ENCODE results near the gene ADK. TPM values are rescaled to one million over a fixed set of nuclear protein-coding genes. Genes with fewer than 3 reads are reported as not detected.

Gene ADK
- total RNA-seq, 1 donor from 2014 or later = 13.1 TPM

DNA sequence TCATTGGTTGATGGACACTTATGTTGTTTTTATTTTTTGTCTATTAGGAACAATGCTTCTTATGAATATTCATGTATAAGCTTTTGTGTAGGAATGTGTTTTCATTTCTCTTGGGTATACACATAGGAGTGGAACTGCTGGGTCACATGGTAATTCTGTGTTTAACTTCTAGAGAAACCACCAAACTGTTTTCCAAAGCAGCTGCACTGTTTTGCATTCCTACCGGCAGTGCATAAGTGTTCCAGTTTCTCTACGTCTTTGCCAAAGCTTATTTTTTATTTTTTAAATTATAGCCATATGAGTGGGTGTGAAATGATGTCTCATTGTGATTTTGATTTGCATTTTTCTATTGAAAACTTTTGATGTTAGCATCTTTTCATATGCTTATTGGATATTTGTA lies 51.3 kb downstream of the ADK start:
- Mint-ChIP-seq H3K9me3 (ENCODE audit: unreplicated experiment) (no peaks in the 10 kb centered on the region), H3K4me3 (ENCODE audit: unreplicated experiment) (no peak overlapping the region), H3K36me3 (ENCODE audit: low read depth, unreplicated experiment) (no peaks in the 10 kb centered on the region), H3K27ac (ENCODE audit: unreplicated experiment) (no peak overlapping the region), H3K4me1 (ENCODE audit: unreplicated experiment) (no peaks in the 10 kb centered on the region), H3K27me3 (ENCODE audit: unreplicated experiment) (no peaks in the 10 kb centered on the region)
- no peak for DNase-seq (ENCODE audit: low spot score)
- TF ChIP-seq CTCF (IDR thresholded peaks at IDR 0.05; ENCODE audit: unreplicated experiment) = no peak

- TF ChIP-seq CTCF (IDR thresholded peaks at IDR 0.05; ENCODE audit: unreplicated experiment) = no peak
- Mint-ChIP-seq H3K27ac (ENCODE audit: unreplicated experiment) (no peak overlapping the region), H3K4me3 (ENCODE audit: unreplicated experiment) (no peak overlapping the region), H3K9me3 (ENCODE audit: unreplicated experiment) (no peaks in the 10 kb centered on the region), H3K36me3 (ENCODE audit: low read depth, unreplicated experiment) (no peaks in the 10 kb centered on the region), H3K4me1 (ENCODE audit: unreplicated experiment) (no peaks in the 10 kb centered on the region), H3K27me3 (ENCODE audit: unreplicated experiment) (no peaks in the 10 kb centered on the region)
- DNase-seq (ENCODE audit: low spot score) = no peak
Observed at GRCh38 chr10:74206746-74207145, 55.7 kb downstream of the ADK start.

DNA sequence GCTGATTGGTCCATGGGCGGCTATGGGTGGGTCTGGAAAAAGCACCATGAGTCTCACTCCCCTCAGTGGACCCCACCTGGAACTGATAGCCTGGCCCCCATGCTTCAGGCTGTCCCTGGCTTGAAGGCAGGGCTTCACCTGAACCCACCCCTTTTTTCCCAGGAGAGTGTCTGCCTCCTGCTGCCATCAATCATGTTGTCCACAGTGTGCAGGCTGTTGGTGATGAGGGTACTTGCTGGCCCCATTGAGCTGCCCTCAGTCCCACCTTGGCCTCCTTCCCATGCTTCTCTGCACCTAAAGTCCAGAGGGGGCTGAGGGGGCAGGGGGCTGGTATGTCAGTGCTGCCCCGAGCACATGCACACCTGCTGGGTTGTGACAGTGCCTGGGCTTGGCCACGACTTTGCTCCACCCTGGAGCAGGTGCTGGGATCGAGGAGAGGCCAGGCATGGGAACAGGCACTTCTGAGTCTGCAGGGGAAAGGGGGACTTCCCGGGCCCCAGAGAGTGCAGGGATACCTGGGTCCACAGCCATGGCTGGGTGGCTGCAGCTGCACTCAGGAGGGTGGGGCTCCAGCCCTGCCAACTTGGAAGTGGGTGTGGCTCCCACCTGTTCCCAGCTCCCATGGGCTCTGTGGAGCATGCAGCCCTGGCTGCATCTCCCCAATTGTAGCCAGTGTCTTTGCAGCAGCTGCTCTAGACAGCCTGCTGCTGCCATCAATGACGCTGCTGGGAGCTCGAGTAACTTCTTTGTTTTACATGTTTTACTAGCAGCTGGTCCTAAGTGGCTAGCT lies 56.9 kb downstream of the ADK start:
- H3K4me1 Mint-ChIP-seq (ENCODE audit: unreplicated experiment) = no peaks in the 10 kb centered on the region
- no peaks in the 10 kb centered on the region for H3K27me3 Mint-ChIP-seq (ENCODE audit: unreplicated experiment)
- H3K36me3 Mint-ChIP-seq (ENCODE audit: low read depth, unreplicated experiment) = no peaks in the 10 kb centered on the region
- H3K4me3 Mint-ChIP-seq (ENCODE audit: unreplicated experiment) = no peak overlapping the region
- DNase-seq (ENCODE audit: low spot score) = no peak
- TF ChIP-seq CTCF (IDR thresholded peaks at IDR 0.05; ENCODE audit: unreplicated experiment) = no peak
- no peak overlapping the region for H3K27ac Mint-ChIP-seq (ENCODE audit: unreplicated experiment)
- no peaks in the 10 kb centered on the region for H3K9me3 Mint-ChIP-seq (ENCODE audit: unreplicated experiment)

DNA sequence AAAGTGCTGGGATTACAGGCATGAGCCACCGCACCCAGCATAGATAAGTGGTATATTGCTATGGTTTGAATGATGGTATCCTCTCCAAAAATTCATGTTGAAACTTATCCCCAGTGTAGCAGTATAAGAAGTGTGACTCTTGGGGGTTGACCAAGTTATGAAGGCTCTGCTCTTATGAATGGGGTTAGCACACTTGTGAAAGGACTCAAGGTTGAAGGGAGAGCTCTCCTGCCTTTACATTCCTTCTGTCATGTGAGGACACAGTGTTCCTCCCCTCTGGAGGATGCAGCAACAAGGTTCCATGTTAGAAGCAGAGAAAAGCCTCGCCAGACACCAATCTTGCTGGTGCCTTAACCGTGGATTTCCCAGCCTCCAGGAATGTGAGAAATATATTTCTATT lies 58.0 kb downstream of the ADK start:
- no peaks in the 10 kb centered on the region for H3K36me3 Mint-ChIP-seq (ENCODE audit: low read depth, unreplicated experiment)
- H3K27ac Mint-ChIP-seq (ENCODE audit: unreplicated experiment) = no peak overlapping the region
- no peaks in the 10 kb centered on the region for H3K9me3 Mint-ChIP-seq (ENCODE audit: unreplicated experiment)
- H3K4me1 Mint-ChIP-seq (ENCODE audit: unreplicated experiment) = no peaks in the 10 kb centered on the region
- TF ChIP-seq CTCF (IDR thresholded peaks at IDR 0.05; ENCODE audit: unreplicated experiment) = no peak
- no peak for DNase-seq (ENCODE audit: low spot score)
- H3K4me3 Mint-ChIP-seq (ENCODE audit: unreplicated experiment) = no peak overlapping the region
- no peaks in the 10 kb centered on the region for H3K27me3 Mint-ChIP-seq (ENCODE audit: unreplicated experiment)

GRCh38 chr10:74213019-74213418 lies 62.0 kb downstream of the ADK start:
- Mint-ChIP-seq H3K27ac (ENCODE audit: unreplicated experiment) (no peak overlapping the region), H3K4me3 (ENCODE audit: unreplicated experiment) (no peak overlapping the region), H3K36me3 (ENCODE audit: low read depth, unreplicated experiment) (peaks cover 1% of the 10 kb centered on the region), H3K9me3 (ENCODE audit: unreplicated experiment) (no peaks in the 10 kb centered on the region), H3K27me3 (ENCODE audit: unreplicated experiment) (no peaks in the 10 kb centered on the region), H3K4me1 (ENCODE audit: unreplicated experiment) (no peaks in the 10 kb centered on the region)
- no peak for DNase-seq (ENCODE audit: low spot score)
- TF ChIP-seq CTCF (IDR thresholded peaks at IDR 0.05; ENCODE audit: unreplicated experiment) = no peak

All from endothelial cell (in vitro differentiated cells).